GDM1 (cell line): ENCODE results near the gene C1orf167.

Source experiments
- DNase-seq: peaks from one replicate; lab custom pipeline; 2025; lab: John Stamatoyannopoulos, UW

C1orf167 gene

DNA sequence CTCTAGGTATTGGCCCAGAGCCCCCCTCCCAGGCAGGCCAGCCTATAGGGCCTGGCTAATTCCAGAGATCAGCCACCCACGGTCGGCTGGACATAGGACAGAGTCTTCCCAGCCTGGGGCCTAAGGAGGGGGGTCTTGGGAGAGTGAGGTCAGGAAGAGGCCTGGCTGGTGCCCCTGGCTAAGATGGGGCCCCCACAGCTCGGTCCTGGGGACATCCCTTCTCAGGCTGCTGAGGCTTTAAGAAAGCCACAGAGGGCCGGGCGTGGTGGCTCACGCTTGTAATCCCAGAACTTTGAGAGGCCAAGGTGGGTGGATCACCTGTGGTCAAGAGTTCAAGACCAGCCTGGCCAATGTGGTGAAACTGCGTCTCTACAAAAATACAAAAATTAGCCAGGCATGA is 2.5 kb downstream of the C1orf167 start:
- DNase-seq = no peak

DNA sequence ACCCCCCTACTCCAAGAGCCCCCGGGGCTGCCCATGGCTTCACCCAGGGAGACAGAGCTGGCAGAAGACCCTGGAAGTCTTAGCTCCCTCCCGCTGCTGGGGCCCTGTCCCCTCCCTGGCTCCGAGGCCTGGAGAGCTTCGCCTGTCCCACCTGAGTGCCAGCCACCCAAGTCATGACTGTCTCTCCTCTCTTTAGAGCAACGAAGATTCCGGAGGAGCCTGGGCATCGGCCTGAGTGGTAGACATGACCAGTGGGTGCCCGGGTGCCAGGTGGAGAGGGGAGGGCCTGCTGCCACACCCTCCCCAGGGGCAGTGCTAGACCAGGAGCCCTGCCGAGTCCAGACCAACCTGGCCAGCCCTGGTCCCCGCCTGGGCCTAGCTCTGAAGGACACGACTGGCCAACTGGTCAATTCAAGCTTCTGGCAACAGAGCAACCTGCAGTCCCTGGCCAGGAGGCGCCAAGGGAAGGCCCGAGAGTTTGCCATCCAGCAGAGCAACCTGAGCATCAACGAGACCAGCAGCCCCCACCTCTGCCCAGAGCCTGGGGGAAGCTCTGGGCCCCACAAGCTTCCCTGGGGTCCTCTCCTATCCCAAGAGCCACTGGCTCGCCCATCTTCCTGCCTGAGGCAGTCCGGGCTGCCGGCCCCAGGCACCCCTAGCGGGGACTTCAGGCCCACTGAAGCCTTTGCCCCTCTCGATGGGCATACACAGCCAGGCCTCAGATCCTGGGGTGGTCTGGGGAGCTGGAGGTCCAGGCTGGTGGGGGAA is 3.9 kb downstream of the C1orf167 start:
- no peak for DNase-seq

DNA sequence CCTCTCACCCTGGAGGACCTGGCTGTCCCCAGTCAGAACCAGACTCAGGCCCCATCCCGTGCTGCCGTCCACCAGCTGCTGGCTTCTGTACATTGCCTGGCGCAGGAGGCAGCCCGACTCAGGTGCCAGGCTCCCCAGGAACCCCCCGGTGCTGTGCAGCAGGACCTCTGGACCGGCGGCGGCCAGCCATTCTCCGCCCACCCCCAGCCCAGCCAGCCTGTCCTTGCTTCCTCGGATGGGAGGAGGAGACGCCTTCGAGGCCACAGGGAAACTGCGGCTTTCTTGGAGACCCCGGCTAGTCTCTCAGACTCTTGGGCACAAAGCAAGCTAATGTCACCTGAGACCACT is 4.4 kb downstream of the C1orf167 start:
- DNase-seq = no peak

DNA sequence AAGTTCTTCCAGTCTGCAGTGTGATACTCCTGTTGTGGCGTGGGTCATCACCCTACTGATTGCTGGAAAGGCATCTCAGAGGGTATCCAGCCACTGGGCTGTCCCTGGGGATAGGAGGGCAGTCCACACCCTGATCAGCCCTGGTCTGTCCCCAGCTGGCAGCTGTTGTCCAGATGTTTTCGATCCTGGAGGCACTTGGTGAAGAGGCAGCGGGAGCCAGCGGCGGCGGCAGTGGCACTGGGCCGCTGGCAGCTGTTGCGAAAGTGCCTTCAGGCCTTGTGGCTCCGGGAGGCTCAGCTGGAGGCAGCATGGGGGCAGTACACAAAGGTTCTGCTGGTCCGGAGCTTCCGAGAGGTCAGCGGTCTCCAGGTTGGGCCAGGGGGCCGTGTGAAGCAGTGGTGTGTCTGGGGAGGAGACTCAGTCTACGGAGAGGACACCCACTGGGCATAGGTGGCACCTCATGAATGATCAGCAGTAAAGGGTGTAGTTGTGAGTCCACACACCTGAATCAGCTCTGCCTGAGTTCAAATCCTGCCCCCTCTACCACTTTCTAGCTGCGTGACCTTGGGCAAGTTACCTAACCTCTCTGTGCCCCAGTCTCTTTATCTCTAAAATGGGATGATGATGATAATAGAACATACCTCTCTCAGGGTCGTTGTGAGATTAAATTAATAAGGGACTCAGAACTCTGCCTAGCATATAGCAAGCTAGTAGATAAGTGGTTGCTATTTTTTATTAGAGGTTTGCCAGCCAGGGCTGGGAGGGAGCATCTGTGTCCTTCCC is 6.1 kb downstream of the C1orf167 start:
- DNase-seq = no peak

DNA sequence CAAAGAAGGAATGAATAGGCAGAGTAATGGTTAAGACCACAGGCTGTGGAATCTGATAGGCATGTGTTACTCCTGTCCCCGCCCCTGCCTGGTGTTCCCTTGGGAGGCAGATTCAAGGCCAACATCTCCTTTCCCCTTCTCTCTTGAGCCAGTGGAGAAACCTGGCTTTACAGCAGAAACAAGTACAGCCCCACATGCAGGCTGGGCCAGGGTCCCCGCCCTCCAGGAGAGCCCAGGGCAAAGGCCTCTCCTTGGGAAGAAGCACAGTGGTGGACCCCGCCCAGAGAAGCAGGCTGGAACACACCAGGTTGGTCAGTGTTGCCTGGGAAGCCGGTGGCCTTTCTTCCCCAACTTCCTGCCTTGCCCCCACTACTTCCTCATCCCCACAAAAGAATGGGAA is 6.8 kb downstream of the C1orf167 start:
- DNase-seq = no peak

DNA sequence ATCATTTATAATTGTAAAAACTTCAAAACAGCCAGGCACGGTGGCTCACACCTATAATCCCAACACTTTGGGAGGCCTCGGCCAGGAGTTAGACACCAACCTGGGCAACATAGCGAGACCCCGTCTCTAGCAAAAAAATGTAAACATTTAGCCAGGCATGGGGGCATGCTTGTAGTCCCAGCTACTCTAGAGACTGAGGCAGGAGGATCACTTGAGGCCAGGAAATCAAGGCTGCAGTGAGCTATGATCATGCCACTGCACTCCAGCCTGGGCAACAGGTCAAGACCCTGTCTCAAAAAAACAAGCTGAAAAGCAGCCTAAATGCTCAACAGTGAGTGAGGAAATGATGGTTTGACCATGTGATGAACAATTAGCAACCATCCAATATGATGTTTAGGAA is 7.3 kb downstream of the C1orf167 start:
- no peak for DNase-seq

DNA sequence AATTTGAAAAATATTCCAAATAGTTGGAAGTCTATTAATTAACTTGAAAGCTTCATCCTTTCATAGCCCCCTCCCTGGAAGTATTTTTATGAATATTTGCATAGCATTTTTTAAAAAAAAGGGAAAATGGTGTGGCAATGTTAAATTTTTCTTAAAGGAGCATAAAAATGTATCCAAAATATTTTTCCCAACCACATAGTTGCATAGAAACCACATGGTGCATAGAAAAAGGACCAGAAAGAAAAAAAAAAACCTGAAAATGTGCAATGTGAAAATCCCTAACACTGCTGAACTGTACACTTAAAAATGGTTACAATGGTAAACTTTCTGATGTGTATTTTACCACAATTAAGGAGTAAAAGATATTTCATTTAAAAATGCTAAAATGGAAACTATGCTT is 8.0 kb downstream of the C1orf167 start:
- DNase-seq = no peak

DNA sequence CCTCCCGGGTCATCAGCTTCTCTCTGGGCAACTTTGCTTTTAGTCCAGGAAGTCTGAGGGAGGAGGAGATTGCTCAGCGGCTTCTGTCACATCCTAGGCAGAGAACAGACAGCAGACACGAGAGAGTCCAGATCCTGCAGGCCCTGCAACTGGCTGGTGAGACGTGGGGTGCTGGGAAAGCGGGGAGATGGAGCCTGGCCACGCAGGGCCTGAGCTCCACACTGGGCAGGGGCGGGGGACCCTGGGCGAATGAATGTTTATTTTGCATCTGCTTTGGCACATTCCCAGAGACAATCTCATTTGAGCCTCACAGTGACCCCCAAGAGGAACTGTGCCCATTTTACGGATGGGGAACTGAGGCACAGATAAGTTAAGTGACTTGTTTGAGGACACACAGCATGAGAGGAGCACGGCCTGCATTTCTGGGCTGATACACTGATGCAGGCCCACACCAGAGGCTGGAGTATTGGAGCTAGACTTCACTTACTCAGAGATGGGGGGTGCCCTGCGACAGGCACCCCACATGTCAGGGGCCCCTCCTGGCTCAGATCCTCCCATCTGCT is 9.6 kb downstream of the C1orf167 start:
- no peak for DNase-seq

DNA sequence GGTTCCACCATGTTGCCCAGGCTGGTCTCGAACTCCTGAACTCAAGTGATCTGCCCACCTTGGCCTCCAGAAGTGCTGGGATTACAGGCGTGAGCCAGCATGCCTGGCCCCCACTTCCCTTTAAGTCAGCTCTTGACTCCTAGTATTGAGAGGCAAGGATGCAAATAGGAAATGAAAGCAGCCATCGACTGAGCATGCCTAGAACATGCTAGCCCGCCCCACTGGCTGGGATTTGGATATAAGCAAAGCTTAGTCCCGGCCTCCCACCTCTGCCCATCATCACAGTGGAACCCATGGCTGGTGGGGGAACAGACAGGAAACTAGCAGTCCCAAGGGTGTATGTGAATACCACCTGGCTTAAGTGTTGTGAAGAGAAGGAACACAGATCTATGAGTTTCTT is 10.5 kb downstream of the C1orf167 start:
- no peak for DNase-seq

DNA sequence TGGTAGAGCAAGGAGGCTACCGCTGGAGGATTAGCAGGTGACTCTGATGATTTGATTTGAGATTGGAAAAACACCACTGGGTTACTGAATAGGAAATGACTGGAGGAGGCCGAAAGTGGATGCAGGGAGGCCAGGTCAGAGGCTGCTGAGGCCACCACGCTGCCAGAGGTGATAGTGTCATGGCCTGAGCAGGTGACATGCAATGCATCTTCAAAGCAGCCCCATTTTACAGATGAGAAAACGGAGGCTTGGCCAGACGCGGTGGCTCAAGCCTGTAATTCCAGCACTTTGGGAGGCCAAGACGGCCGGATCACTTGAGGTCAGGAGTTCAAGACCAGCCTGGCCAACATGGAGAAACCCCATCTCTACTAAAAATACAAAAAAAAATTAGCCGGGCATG is 12.8 kb downstream of the C1orf167 start:
- DNase-seq = no peak

DNA sequence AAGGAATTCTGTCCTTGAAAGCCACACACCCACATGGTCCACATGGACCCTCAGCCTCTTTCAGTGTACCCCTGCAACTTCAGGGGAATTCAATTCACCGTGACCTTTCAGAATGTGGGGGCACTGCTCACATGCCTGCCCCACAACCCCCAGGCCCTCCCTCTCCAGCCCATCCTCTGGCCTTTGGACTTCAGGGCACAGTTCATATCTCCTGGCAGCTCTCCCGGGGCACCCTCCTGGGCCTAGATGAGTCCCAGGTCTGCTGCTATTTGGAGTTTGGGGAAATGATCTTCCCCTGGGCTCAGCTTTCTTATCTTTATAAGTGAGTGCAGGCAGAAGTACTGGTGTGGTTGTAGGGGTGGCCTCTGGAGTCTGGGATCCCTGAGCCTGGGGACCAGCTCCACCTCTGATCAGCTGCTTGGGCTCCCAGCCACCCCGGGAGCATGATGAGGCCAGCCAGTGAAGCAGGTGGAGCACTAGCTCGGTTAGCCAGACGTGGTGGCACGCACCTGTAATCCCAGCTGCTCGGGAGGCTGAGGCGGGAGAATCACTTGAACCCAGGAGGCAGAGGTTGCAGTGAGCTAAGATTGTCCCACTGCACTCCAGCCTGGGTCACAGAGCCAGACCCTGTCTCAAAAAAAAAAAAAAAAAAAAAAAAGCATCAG is 15.8 kb downstream of the C1orf167 start:
- no peak for DNase-seq

DNA sequence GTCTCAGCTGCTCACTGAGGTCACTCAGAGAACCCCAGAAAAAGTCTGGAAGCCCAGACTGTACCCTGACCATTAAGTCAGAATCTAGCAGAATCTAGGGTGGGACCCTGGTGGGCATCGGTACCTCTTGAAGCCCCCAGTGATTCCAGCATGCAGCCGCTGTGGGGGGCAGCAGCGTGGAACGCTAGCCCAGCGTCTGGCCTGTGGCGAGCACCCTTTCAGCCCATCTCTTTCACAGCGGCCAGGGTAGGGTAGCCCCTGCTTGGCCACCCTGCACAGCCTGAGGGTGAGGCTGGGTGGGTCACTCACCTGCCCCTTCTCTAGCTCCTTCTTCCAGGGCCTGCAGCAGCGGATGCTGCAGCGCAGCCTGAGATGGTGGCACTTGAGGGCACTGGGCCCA is 16.3 kb downstream of the C1orf167 start:
- no peak for DNase-seq

DNA sequence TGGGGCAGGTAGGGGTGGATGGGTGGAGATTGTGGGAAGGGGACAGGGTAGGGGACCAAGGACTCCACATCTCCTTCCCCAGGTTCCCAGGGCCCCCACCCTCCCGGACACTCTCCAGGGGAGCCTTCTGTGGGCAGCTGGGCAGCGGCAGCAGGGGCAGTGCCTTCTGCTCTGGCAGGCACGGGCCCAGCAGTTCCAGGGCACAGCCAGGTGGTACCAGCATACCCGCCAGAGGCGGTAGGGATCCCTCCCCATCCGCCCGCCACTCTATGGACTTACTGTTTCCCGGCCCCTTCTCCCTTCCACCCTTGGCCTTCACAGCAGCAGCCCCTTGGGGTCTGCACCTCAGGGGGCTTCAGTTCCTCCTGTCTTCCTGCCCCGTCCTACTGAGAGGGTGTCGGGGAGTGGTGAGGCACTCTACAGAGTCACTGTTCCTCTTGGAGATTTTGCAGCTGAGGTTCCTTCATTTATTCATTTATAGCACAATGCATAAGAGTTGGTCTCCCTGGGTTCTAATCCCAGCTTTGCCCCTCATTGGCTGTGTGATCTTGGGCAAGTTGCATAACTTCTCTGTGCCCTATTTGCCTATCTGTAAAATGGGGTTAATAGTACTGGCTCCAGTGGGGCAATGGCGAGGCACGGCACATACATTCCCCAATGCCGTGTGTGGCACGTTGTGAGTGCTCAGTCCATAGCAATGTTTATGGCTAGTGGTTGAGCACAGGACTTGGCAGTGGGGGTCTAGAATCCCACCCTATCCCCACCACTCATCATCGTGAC is 17.0 kb downstream of the C1orf167 start:
- no peak for DNase-seq

DNA sequence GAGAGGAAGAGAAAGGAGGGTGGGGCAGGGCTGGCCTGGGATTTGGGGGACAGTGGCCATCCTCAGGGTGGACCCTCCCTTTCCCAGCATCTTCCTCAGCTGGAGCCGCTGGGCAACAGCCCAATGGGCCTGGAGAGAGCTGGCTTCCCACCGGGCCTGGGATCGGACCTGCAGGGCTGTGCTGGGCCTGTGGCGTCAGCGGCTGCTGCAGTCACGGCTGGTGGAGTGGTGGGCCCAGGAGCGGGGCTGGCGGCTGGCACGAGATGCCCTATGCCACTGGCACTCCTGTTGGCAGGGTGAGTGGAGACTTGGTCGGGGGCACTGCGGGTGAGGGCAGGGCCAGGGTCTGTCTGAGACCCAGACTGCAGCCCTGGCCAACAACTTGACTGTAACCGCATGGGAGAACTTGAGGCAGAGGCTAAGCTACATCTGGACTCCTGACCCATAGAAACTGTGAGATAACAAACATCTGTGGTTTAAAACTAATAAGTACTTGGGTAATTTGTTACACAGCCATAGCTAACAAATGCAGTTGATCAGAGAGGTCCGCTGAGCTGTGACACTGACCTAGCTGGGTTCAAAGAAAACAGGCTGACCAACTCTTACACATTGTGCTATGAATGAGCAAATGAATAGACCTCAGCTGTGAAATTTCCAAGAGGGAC is 17.9 kb downstream of the C1orf167 start:
- no peak for DNase-seq

DNA sequence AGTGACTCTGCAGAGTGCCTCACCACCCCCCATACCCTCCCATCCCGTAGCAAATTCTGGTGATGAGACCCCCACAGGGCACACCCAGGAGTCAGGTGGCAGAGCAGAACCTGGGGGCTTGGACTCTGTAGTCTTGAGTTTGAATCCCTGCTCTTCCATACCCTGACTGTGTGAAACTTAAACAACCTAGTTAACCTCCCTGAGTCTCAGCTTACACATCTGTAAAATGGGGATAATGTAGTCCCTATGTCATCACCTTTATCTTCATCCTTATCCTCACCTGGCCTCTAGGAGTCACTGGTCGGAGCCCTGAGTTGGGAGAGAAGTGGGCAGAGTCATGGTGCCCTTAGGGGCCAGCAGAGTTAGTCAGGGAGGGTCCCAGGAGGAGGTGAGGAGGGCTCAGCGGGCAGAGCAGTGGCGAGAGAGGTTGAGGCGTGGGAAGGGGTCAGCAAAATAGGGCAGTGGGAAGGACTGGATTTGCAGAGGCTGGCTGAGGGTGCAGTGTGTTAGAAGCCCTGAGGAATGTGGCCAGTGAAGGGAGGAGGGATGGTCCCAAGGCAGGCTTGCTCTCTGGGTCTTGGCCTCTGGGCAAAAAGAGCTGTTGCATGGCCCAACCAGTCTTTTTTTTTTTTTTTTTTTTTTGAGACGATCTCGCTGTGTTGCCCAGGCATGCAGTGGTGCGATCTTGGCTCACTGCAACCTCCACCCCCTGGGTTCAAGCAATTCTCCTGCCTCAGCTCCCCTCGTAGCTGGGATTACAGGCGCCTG is 18.6 kb downstream of the C1orf167 start:
- DNase-seq = no peak

DNA sequence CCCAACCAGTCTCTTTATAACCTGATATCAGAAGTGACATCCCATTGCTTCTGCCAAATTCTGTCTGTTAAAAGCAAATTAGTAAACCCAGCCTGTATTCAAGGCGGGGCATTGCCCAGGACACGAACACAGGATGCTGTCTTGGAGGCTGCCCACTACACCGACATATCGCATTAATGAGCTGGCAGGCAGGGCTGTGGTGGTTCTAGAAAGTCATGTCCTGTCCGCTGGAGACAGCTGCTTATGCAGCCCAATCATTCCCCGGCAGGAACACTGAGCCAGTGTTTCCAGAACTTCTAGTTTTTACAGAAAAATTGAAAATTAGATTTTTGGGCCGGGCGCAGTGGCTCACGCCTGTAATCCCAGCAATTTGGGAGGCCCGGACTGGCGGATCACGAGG is 19.3 kb downstream of the C1orf167 start:
- no peak for DNase-seq

DNA sequence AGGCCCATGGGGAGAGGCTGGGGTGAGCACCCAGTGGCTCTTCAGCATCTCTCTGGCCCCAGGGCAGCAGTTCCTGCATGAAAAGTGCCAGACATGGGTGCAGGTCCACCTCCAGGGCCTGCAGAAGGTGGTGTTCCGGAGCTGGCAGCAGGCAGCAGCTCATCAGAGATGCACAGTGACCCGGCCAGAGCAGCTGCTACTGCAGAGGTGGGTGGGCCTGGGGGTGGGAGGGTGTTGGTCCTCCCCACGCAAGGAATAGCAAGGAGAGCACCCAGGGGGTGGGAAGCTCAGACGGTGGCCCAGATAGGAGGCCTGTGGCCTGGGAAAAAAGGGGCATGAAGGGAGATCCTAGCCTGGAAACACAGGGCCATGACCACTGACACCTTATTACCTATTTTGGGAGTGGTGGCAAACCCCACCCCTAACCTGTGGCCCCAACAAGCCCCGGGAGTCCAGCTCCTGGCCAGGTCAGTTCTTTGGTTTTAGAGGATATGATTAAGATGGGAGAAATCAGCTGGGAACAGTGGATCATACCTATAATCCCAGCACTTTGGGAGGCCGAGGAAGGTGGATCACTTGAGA is 20.2 kb downstream of the C1orf167 start:
- no peak for DNase-seq

DNA sequence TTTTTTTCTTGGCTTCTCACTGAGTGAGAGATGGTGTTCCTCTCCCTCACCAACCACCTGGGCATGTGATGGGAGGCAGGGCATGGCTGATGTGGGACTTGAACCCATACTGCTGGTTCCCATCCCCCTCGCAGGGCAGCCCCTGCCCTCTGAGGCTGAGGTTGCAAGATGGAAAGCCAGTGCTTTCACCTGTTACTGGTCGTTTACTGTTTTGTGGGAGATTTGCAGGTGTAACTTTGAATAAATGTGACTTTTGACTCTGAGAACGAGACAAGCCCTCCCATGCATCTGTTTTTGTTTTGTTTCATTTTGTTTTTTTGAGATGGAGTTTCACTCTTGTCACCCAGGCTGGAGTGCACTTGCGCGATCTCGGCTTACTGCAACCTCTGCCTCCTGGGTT is 21.6 kb downstream of the C1orf167 start:
- no peak for DNase-seq

DNA sequence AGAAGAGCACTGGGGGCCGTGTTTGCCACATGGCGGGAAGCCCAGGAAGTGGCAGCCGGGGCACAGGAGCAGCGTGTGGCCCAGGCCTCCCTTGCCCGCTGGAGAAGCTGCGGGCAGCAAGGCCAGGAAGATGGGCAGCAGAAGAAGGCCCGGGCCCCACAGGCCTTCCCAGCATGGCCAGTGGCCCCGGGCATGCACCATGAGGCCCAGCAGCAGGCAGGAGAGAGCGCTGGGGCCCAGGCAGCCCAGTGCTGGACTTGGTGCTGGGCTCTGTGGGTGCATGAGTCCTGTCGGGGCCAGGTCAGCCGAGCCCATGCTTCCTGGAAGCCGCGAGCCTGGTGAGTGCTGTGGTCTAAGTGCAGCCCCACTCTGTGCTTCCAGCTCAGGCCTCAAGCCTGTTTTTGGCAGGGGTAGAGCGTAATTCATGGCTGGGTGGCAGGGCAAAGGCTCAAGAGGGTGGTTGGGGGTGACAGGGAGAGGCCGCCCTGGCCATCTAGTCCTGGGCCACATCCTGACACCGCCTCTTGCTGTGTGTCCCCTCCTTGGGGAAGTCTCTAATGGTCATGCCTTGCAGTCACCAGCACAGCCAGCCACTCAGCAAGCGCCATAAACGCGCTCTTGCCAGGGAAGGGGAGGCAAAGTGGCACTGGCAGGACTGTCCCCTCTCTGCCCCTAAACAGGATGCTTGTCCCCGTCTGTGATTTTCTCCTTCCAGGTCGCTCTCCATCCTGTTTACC is 22.4 kb downstream of the C1orf167 start:
- no peak for DNase-seq
